ENCODE results near the gene GNG4.
"Not testable (repeated sequence)": the region's sequence is repeated elsewhere in the genome, so short reads cannot be mapped to it uniquely, and the experiment has no call there.

Gene GNG4

DNA sequence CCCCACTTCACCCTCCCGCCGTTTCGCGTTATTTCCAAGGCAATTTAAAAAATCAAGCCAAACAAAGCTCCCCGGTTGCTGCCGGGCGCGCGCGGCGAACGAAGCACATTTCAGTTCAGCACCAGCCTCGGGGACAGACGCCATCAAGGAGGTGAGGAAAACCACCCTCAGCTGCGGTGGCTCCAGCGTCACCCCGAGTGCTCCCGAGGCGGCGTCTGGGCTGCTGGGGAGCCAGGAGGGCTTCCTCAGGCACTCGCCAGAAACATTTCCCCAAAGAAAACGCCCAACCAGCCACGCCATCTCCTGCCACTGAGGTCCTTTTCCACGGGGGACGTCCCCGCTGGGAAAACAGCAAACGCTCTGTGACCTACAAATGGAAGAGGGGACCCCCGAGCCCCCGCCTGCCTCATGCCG, 623 bp downstream of the GNG4 start:
- peak; percentile 52 to 78 (median 63) for DNase-seq

GRCh38 chr1:235648407-235648907, 1.1 kb downstream of the GNG4 start:
- no peak for DNase-seq

- DNase-seq = not testable (repeated sequence)
Measured at GRCh38 chr1:235647537-235647936, 2.0 kb downstream of the GNG4 start.

DNA sequence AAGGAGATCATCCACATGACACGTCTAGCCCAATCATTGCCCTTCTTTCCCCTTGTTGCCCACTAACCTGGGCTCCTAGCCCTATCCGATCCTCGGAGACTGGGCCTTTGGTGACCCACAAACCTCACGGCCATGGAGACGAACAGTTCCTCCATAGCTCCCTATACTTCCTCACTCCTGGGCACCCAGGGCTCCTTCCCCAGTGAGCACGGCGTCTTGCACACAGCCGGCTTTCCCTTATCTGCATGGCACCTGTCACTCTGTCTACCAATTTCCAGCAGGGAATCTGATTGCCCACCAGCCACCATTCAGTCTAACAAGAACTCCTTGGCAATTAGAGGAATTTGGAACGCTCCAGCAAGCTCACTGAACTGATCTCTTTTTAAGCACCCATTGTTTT, 3.1 kb downstream of the GNG4 start:
- no peak for DNase-seq

DNA sequence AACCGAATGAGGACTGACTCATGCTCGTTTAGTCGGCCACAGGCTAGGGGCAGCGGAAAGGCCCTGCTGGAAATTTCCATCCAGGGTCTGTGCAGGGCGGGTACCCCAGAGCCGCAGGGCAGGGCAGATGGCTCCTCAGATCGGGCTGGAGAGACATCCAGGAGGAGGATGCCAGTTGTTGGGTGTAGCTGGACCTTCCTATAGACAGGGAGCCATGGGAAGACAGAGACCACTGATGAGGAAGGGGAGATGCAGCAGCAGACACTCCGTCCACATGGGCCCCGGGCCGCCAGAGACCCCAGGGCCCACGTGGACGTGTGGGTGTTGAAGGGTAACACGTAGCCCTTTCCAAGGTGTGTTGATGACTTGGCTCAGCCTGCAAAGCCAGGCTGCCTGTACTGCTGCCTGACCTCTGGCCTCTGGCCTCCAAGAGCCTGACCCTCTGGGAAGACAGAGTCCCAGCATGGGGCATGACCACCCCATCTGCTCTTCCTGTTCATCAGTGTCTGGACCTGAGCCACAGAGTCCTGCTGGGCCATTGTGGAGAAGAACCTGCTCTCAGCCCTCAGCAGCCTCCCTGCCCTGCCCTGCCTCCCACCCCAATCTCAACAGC, 4.8 kb downstream of the GNG4 start:
- DNase-seq = no peak

DNA sequence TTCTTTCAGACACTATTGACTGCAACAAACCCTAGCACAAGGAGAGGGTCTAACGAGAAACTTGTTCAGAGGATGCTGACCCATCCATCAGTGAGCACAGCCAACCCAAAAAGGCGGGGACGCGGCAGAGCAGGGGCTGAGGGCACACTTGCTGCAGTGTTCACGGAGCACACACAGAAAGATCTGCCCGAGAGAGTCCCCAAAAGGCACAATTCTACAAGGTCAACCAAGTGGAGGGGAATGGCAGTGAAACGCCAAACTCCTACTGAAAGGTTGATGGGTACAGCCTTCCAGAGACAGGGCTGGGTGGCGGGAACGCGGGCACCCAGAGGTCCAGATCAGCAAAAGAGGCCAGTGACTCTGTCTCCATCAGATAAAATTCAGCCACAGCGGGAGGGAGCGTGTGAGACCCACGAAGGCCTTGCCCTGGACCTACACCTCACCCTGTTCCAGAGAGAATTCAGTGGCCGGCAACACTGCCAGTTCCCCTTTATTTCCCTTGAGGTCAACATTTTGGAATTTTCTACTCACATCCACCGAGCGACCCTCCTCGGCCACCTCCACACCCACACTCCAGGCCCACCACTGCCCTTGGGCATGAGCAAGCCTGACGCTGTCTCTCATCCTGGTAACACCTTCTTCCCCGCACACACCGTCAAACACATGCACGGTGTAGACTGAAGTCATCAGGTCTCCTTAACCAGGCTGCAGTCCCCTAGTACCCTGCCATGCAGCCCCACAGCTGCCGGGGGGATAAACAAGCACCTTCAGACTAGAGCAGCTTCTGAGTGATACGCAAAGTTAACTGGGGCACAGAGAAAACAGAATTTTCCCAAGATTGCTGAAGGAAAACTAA, 5.5 kb downstream of the GNG4 start:
- DNase-seq = no peak

GRCh38 chr1:235642943-235643371, 6.6 kb downstream of the GNG4 start:
- no peak for DNase-seq

GRCh38 chr1:235642011-235642942, 7.3 kb downstream of the GNG4 start:
- DNase-seq = peak; percentile 20 to 63 (median 36)

- DNase-seq = no peak
Measured at GRCh38 chr1:235640580-235640979, 9.0 kb downstream of the GNG4 start.

GRCh38 chr1:235639226-235640205, 10.1 kb downstream of the GNG4 start:
- DNase-seq = no peak

- not testable (repeated sequence) for DNase-seq
Measured at GRCh38 chr1:235638612-235639011, 11.0 kb downstream of the GNG4 start.

- no peak for DNase-seq
Measured at GRCh38 chr1:235637756-235638534, 11.6 kb downstream of the GNG4 start.

DNA sequence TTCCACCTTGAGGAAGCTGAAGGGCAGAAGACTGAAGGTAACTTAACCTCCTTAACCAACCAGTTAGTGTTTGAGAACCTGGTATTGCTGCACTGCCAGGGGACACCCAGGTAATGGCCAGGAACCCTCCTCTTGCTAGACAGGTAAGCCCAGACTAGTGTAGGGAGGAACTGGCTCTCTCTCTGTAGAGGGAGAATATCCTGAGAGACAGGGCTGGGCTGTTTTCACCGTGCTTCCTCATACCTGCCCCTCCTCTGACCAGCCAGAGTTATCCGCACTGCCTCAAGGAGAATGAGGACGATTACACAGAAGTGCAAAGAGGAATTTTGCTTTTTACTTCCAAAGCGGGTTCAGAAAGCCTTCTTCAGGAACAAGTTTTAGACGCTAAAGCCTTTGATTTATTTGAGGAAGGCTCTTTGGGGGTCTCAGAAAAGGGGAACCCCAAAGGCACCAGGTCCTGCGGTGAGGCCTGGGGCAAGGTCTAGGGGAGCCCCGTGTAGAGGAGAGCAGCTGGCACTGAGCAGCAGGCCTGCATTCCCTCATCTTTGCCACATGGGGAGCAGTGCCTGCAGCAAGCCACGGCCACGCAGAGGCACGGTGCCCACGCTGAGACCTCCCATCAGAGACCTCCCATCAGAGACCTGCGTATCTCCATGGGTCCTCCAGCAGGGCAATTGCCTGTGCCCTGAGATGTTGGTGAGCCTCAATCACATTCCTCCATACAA, 13.5 kb downstream of the GNG4 start:
- DNase-seq = no peak

GRCh38 chr1:235632506-235633401, 16.8 kb downstream of the GNG4 start:
- DNase-seq = peak; percentile 44 to 70 (median 60)

- no peak for DNase-seq
Measured at GRCh38 chr1:235631816-235632215, 17.8 kb downstream of the GNG4 start.

GRCh38 chr1:235628316-235629005, 21.1 kb downstream of the GNG4 start:
- DNase-seq = no peak

- DNase-seq = no peak
Measured at GRCh38 chr1:235625831-235626230, 23.8 kb downstream of the GNG4 start.

- DNase-seq = no peak
Measured at GRCh38 chr1:235625340-235625739, 24.2 kb downstream of the GNG4 start.
